ENCODE measurements around the gene DCTN2. TPM values are rescaled to one million over a fixed set of nuclear protein-coding genes. Genes with fewer than 3 reads are reported as not detected.
A peak's percentile ranks its signal among the peaks of the same experiment; 100 is the strongest.

Gene DCTN2
- total and polyA plus RNA-seq, 4 experiments from 2014 or later = 67.4 to 86.2 (median 70.0) TPM

DNA sequence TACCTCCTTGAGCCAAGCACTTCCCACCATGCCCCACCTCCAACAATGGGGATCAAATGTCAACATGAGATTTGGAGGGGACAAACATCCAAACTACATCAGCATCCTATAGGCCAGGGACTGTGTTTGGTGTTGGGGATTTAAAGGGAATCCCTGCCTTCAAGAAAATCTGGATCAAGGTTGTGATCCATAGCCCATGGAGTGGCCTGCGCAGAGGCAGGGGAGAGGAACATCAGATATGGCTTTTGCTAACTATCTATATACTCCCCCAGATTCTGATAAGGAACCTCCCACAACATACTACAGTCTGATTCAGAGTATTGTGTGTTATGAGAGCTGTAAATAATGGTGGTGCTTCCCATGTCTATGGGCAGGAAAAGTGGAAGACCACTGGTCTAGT is 7.9 kb upstream of the DCTN2 start:
- no peaks in the 10 kb centered on the region for H3K9me3 ChIP-seq (ENCODE audit: control insufficient read depth in 1 of 2, low read length in 2 of 2)
- Mint-ChIP-seq H3K27ac (no peak overlapping the region), H3K36me3 (no peaks in the 10 kb centered on the region), H3K27me3 (peaks cover 2 to 5% of the 10 kb centered on the region in 2 donors), H3K9me3 (no peaks in the 10 kb centered on the region), H3K4me1 (peaks cover 3 to 10% (median 7%) of the 10 kb centered on the region in 4 donors), H3K4me3 (no peak overlapping the region)
- intact Hi-C loops (cut with micrococcal nuclease) = no loop called here
- H3K36me3 ChIP-seq (ENCODE audit: insufficient read depth, low read length) = no peaks in the 10 kb centered on the region
- no peak overlapping the region for H3K4me3 ChIP-seq (ENCODE audit: low read length in 2 of 2)
- POLR2A ChIA-PET (ENCODE audit: partially characterized antibody) = interaction anchor here (0.6 kb wide), 1 partner anchor 8 kb away, joined by 3 read pairs; the partner anchor contains the start of gene DCTN2
- peaks cover 6% of the 10 kb centered on the region for H3K4me1 ChIP-seq (ENCODE audit: insufficient read depth, low read length)
- DNase-seq = no peak
- CTCF ChIA-PET (ENCODE audit: partially characterized antibody) = interaction anchor here (1.5 kb wide), 1 partner anchor 30 kb away, joined by 3 read pairs; no protein-coding TSS in a partner anchor
- H3K27me3 ChIP-seq (ENCODE audit: insufficient read depth, low read length) = no peaks in the 10 kb centered on the region
- no peak overlapping the region for H3K27ac ChIP-seq (ENCODE audit: low read depth, low read length)

DNA sequence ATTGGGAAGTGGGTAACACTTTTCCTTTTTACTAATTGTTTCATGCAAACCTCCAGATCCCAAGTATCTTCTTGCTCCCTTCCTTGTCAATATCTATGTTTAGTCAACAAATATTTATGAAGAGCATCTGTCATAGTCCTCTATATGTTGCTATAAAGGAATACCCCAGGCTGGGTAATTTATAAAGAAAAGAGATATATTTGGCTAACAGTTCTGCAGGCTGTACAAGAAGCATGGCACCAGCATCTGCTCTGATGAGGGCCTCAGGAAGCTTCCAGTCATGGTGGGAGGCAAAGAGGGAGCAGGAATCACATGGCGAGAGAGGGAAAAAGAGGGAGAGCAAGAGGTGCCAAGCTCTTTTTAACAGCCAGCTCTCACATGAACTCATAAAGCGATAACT is 7.5 kb upstream of the DCTN2 start:
- DNase-seq = no peak
- Histone ChIP-seq H3K4me3 (ENCODE audit: low read length in 2 of 2) (no peak overlapping the region), H3K27ac (ENCODE audit: low read depth, low read length) (no peak overlapping the region), H3K9me3 (ENCODE audit: control insufficient read depth in 1 of 2, low read length in 2 of 2) (no peaks in the 10 kb centered on the region), H3K27me3 (ENCODE audit: insufficient read depth, low read length) (no peaks in the 10 kb centered on the region), H3K36me3 (ENCODE audit: insufficient read depth, low read length) (no peaks in the 10 kb centered on the region), H3K4me1 (ENCODE audit: insufficient read depth, low read length) (peaks cover 11% of the 10 kb centered on the region)
- Mint-ChIP-seq H3K36me3 (no peaks in the 10 kb centered on the region), H3K27me3 (peaks cover 2 to 5% of the 10 kb centered on the region in 2 donors), H3K4me3 (no peak overlapping the region), H3K9me3 (no peaks in the 10 kb centered on the region), H3K4me1 (peaks cover 3 to 11% (median 8%) of the 10 kb centered on the region in 4 donors), H3K27ac (no peak overlapping the region)
- ChIA-PET POLR2A (ENCODE audit: partially characterized antibody) (interaction anchor here (0.6 kb wide), 1 partner anchor 8 kb away, joined by 3 read pairs; the partner anchor contains the start of gene DCTN2), CTCF (ENCODE audit: partially characterized antibody) (interaction anchor here (1.5 kb wide), 1 partner anchor 31 kb away, joined by 3 read pairs; no protein-coding TSS in a partner anchor)
- intact Hi-C loops (cut with micrococcal nuclease) = no loop called here

- Mint-ChIP-seq H3K4me3 (no peak overlapping the region), H3K9me3 (no peaks in the 10 kb centered on the region), H3K27ac (no peak overlapping the region), H3K36me3 (no peaks in the 10 kb centered on the region), H3K27me3 (peaks cover 2 to 7% of the 10 kb centered on the region in 2 donors), H3K4me1 (peaks cover 3 to 20% (median 12%) of the 10 kb centered on the region in 4 donors)
- Histone ChIP-seq H3K4me3 (ENCODE audit: low read length in 2 of 2) (no peak overlapping the region), H3K36me3 (ENCODE audit: insufficient read depth, low read length) (no peaks in the 10 kb centered on the region), H3K27me3 (ENCODE audit: insufficient read depth, low read length) (no peaks in the 10 kb centered on the region), H3K4me1 (ENCODE audit: insufficient read depth, low read length) (peaks cover 14% of the 10 kb centered on the region), H3K27ac (ENCODE audit: low read depth, low read length) (no peak overlapping the region), H3K9me3 (ENCODE audit: control insufficient read depth in 1 of 2, low read length in 2 of 2) (no peaks in the 10 kb centered on the region)
- intact Hi-C loops (cut with micrococcal nuclease) = no loop called here
- POLR2A ChIA-PET (ENCODE audit: partially characterized antibody) = no interaction called here
- DNase-seq = no peak
- CTCF ChIA-PET (ENCODE audit: partially characterized antibody) = interaction anchor here (0.6 to 1.5 kb wide), 3 partner anchors 31 to 95 kb away, joined by 3 read pairs; no protein-coding TSS in a partner anchor
Measured at GRCh38 chr12:57553343-57554202, 6.6 kb upstream of the DCTN2 start.

- H3K4me1 ChIP-seq (ENCODE audit: insufficient read depth, low read length) = peaks cover 14% of the 10 kb centered on the region
- Mint-ChIP-seq H3K4me3 (no peak overlapping the region), H3K27ac (no peak overlapping the region), H3K27me3 (peaks cover 2 to 7% of the 10 kb centered on the region in 2 donors), H3K36me3 (no peaks in the 10 kb centered on the region), H3K4me1 (peaks cover 3 to 21% (median 12%) of the 10 kb centered on the region in 4 donors), H3K9me3 (no peaks in the 10 kb centered on the region)
- DNase-seq = no peak
- no peak overlapping the region for H3K27ac ChIP-seq (ENCODE audit: low read depth, low read length)
- ChIA-PET POLR2A (ENCODE audit: partially characterized antibody) (no interaction called here), CTCF (ENCODE audit: partially characterized antibody) (interaction anchor here (0.6 to 1.3 kb wide), 2 partner anchors 42 to 94 kb away, joined by 3 read pairs; no protein-coding TSS in a partner anchor)
- H3K36me3 ChIP-seq (ENCODE audit: insufficient read depth, low read length) = no peaks in the 10 kb centered on the region
- no peaks in the 10 kb centered on the region for H3K9me3 ChIP-seq (ENCODE audit: control insufficient read depth in 1 of 2, low read length in 2 of 2)
- H3K4me3 ChIP-seq (ENCODE audit: low read length in 2 of 2) = no peak overlapping the region
- no peaks in the 10 kb centered on the region for H3K27me3 ChIP-seq (ENCODE audit: insufficient read depth, low read length)
- intact Hi-C loops (cut with micrococcal nuclease) = no loop called here
Measured at GRCh38 chr12:57552835-57553313, 5.9 kb upstream of the DCTN2 start.

DNA sequence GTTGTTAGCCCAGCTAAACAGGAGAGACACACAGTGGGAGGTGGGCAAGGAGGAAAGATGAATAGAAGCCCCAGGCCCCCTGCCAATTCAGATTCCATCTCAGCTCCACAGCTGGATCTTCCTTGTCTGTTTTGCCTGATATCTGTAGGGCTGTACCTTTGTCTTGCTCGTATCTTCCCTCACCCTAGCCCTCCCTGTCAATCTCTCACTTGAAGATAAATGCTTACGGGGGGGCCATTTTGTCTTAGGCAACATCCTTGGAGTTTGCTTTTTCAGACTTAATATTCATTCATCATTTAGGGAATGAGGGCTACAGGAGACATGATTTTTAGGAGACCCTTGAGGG is 5.3 kb upstream of the DCTN2 start:
- H3K36me3 ChIP-seq (ENCODE audit: insufficient read depth, low read length) = no peaks in the 10 kb centered on the region
- H3K4me1 ChIP-seq (ENCODE audit: insufficient read depth, low read length) = peaks cover 19% of the 10 kb centered on the region
- ChIA-PET POLR2A (ENCODE audit: partially characterized antibody) (no interaction called here), CTCF (ENCODE audit: partially characterized antibody) (interaction anchor here (0.9 to 1.3 kb wide), 2 partner anchors 19 to 94 kb away, joined by 3 read pairs; no protein-coding TSS in a partner anchor)
- no peaks in the 10 kb centered on the region for H3K27me3 ChIP-seq (ENCODE audit: insufficient read depth, low read length)
- Mint-ChIP-seq H3K36me3 (no peaks in the 10 kb centered on the region), H3K9me3 (no peaks in the 10 kb centered on the region), H3K4me1 (peaks cover 7 to 26% (median 15%) of the 10 kb centered on the region in 4 donors), H3K27me3 (peaks cover 2 to 7% of the 10 kb centered on the region in 2 donors), H3K27ac (no peak overlapping the region), H3K4me3 (peak overlapping the region in 1 of 8 donors; percentile 15)
- intact Hi-C loops (cut with micrococcal nuclease) = no loop called here
- H3K27ac ChIP-seq (ENCODE audit: low read depth, low read length) = no peak overlapping the region
- no peaks in the 10 kb centered on the region for H3K9me3 ChIP-seq (ENCODE audit: control insufficient read depth in 1 of 2, low read length in 2 of 2)
- no peak overlapping the region for H3K4me3 ChIP-seq (ENCODE audit: low read length in 2 of 2)
- DNase-seq = no peak

GRCh38 chr12:57551637-57552305 is 4.8 kb upstream of the DCTN2 start:
- Mint-ChIP-seq H3K27ac (no peak overlapping the region), H3K9me3 (no peaks in the 10 kb centered on the region), H3K4me1 (peaks cover 9 to 31% (median 19%) of the 10 kb centered on the region in 4 donors), H3K36me3 (no peaks in the 10 kb centered on the region), H3K4me3 (peak overlapping the region in 4 of 8 donors; percentile 19 to 76 (median 32)), H3K27me3 (peaks cover 2 to 7% of the 10 kb centered on the region in 2 donors)
- Histone ChIP-seq H3K4me3 (ENCODE audit: low read length in 2 of 2) (no peak overlapping the region), H3K4me1 (ENCODE audit: insufficient read depth, low read length) (peaks cover 20% of the 10 kb centered on the region), H3K36me3 (ENCODE audit: insufficient read depth, low read length) (no peaks in the 10 kb centered on the region), H3K9me3 (ENCODE audit: control insufficient read depth in 1 of 2, low read length in 2 of 2) (no peaks in the 10 kb centered on the region), H3K27me3 (ENCODE audit: insufficient read depth, low read length) (no peaks in the 10 kb centered on the region), H3K27ac (ENCODE audit: low read depth, low read length) (no peak overlapping the region)
- DNase-seq = no peak
- intact Hi-C loops (cut with micrococcal nuclease) = no loop called here
- ChIA-PET POLR2A (ENCODE audit: partially characterized antibody) (interaction anchor here (0.5 kb wide), 1 partner anchor 389 kb away, joined by 3 read pairs; the partner anchor contains the start of gene ATP23), CTCF (ENCODE audit: partially characterized antibody) (interaction anchor here (0.9 to 1.3 kb wide), 2 partner anchors 19 to 93 kb away, joined by 3 read pairs; no protein-coding TSS in a partner anchor)

Data from CD4-positive, alpha-beta memory T cell (primary cell).